Hepatocyte (in vitro differentiated cells): ENCODE measurements around the gene CROCC.
"Not testable (repeated sequence)": the region's sequence is repeated elsewhere in the genome, so short reads cannot be mapped to it uniquely, and the experiment has no call there.

Experiments
- CTCF ChIP-seq: fragments of 200-600 bp; sonication (generic); IDR thresholded peaks from 2 replicates; pipeline ENCODE4 v1.5.1; 2016; ENCODE audit warnings: antibody characterized with exemption, mild to moderate bottlenecking; ENCODE audit not compliant: poor library complexity
- EZH2phosphoT487 ChIP-seq: fragments of 200-600 bp; sonication (generic); IDR thresholded peaks from one replicate; pipeline ENCODE4 v1.6.1; 2018; ENCODE audit warnings: antibody characterized with exemption, mild to moderate bottlenecking, low read depth, moderate library complexity; ENCODE audit not compliant: unreplicated experiment, severe bottlenecking

- not testable (repeated sequence) for TF ChIP-seq CTCF, EZH2phosphoT487
Observed at GRCh38 chr1:16929146-16930041, 7.7 kb downstream of the CROCC start.
